HepG2 (cell line): Measurements from ENCODE around the gene MCC. TPM values are rescaled to one million over a fixed set of nuclear protein-coding genes. Genes with fewer than 3 reads are reported as not detected.

ENCODE experiments used
- CAMTA2 ChIP-seq: sonication (generic); formaldehyde crosslinking; IDR thresholded peaks from 2 replicates; pipeline ENCODE4 v1.4.0; 2020; ENCODE audit warnings: mild to moderate bottlenecking, missing genetic modification reagents, borderline replicate concordance
- CBX5 ChIP-seq: sonication (generic); formaldehyde crosslinking; IDR thresholded peaks from 2 replicates; pipeline ENCODE4 v1.4.0; 2020; ENCODE audit warnings: missing genetic modification reagents, borderline replicate concordance
- CEBPB ChIP-seq: IDR thresholded peaks from 2 replicates; pipeline ENCODE4 v1.6.1; 2011; ENCODE audit warnings: low read depth, low read length, improper control_type of control experiment, borderline replicate concordance
- CHD4 ChIP-seq: fragments of 200-600 bp; sonication (generic); IDR thresholded peaks from 2 replicates; pipeline ENCODE4 v1.7.0; 2017; ENCODE audit warnings: mild to moderate bottlenecking, low read length, borderline replicate concordance
- FOXO1 ChIP-seq: sonication (generic); formaldehyde crosslinking; IDR thresholded peaks from 2 replicates; pipeline ENCODE4 v1.4.0; 2020; ENCODE audit warnings: missing genetic modification reagents
- GABPA ChIP-seq, 2 experiments: IDR thresholded peaks; 2 replicates each; pipeline ENCODE4 v1.6.1; 2011 to 2016; ENCODE audit warnings: low read depth in 2 of 2, low read length in 1 of 2, missing biosample characterization in 1 of 2, missing genetic modification characterization in 1 of 2
- GFI1 ChIP-seq: sonication (generic); formaldehyde crosslinking; IDR thresholded peaks from 2 replicates; pipeline ENCODE4 v1.5.0; 2020; ENCODE audit warnings: missing genetic modification reagents, mild to moderate bottlenecking, borderline replicate concordance
- GLMP ChIP-seq: sonication (generic); formaldehyde crosslinking; IDR thresholded peaks from 2 replicates; pipeline ENCODE4 v1.9.0; 2021; ENCODE audit warnings: missing genetic modification reagents, mild to moderate bottlenecking, borderline replicate concordance
- HOXA9 ChIP-seq: sonication (generic); formaldehyde crosslinking; IDR thresholded peaks from 2 replicates; pipeline ENCODE4 v1.8.1; 2022; ENCODE audit warnings: missing genetic modification reagents, mild to moderate bottlenecking, moderate library complexity, borderline replicate concordance
- NCOA5 ChIP-seq: sonication (generic); formaldehyde crosslinking; IDR thresholded peaks from 2 replicates; pipeline ENCODE4 v1.4.0; 2020; ENCODE audit warnings: missing genetic modification reagents
- NR2F2 ChIP-seq: IDR thresholded peaks from 2 replicates; pipeline ENCODE4 v1.6.1; 2012; ENCODE audit warnings: low read depth, inconsistent platforms, borderline replicate concordance
- PHF5A ChIP-seq: IDR thresholded peaks from one replicate; pipeline ENCODE4 v1.6.1; 2018; ENCODE audit warnings: low read depth, missing genetic modification reagents; ENCODE audit not compliant: unreplicated experiment
- PHF8 ChIP-seq: sonication (generic); formaldehyde crosslinking; IDR thresholded peaks from 2 replicates; pipeline ENCODE4 v1.5.0; 2020; ENCODE audit warnings: missing genetic modification reagents
- SATB2 ChIP-seq: sonication (generic); formaldehyde crosslinking; IDR thresholded peaks from 2 replicates; pipeline ENCODE4 v1.5.0; 2020; ENCODE audit warnings: missing genetic modification reagents
- TARDBP ChIP-seq: sonication (generic); formaldehyde crosslinking; IDR thresholded peaks from 2 replicates; pipeline ENCODE4 v1.8.0; 2022; ENCODE audit warnings: mild to moderate bottlenecking, missing genetic modification reagents
- TCF7 ChIP-seq: sonication (generic); IDR thresholded peaks from 2 replicates; pipeline ENCODE4 v1.6.1; 2016; ENCODE audit warnings: antibody characterized with exemption, low read depth
- TIGD3 ChIP-seq: sonication (generic); formaldehyde crosslinking; IDR thresholded peaks from 2 replicates; pipeline ENCODE4 v1.5.1; 2020; ENCODE audit warnings: mild to moderate bottlenecking, missing genetic modification reagents, borderline replicate concordance
- ZKSCAN1 ChIP-seq: fragments of 150-350 bp; IDR thresholded peaks from 2 replicates; pipeline ENCODE4 v1.6.1; 2014; ENCODE audit warnings: low read length
- ZNF20 ChIP-seq: sonication (generic); formaldehyde crosslinking; IDR thresholded peaks from 2 replicates; pipeline ENCODE4 v1.4.0; 2020; ENCODE audit warnings: mild to moderate bottlenecking, moderate library complexity, missing genetic modification reagents
- ZNF326 ChIP-seq: sonication (generic); formaldehyde crosslinking; IDR thresholded peaks from 2 replicates; pipeline ENCODE4 v1.4.0; 2020; ENCODE audit warnings: missing genetic modification reagents, borderline replicate concordance
- ZNF549 ChIP-seq: sonication (generic); formaldehyde crosslinking; IDR thresholded peaks from 2 replicates; pipeline ENCODE4 v1.5.0; 2020; ENCODE audit warnings: missing genetic modification reagents
- ZNF660 ChIP-seq: sonication (generic); formaldehyde crosslinking; IDR thresholded peaks from 2 replicates; pipeline ENCODE4 v1.5.1; 2020; ENCODE audit warnings: mild to moderate bottlenecking, low read depth, missing genetic modification reagents, borderline replicate concordance
- ZNF775 ChIP-seq: sonication (generic); formaldehyde crosslinking; IDR thresholded peaks from 2 replicates; pipeline ENCODE4 v1.4.0; 2020; ENCODE audit warnings: missing genetic modification reagents, mild to moderate bottlenecking, moderate library complexity, borderline replicate concordance
- polyA plus RNA-seq, 8 experiments: library from polyadenylated mRNA; depleted of rRNA in 3 of 8; stranded (reverse) in 7 of 8; unstranded in 1 of 8; fragments of >200 nt; fragmentation: Illumina TruSeq in 4 of 8; extraction: Trizol in 4 of 8; gene quantifications; 2 replicates each; pipeline versions ENCODE4 v1.2.1 to v1.2.3, GENCODE V29; 2011 to 2016; ENCODE audit warnings: low read depth in 4 of 8, missing spikeins in 1 of 8, mixed read lengths in 1 of 8; ENCODE audit not compliant: insufficient read depth in 1 of 8
- total RNA-seq, 5 experiments: library from RNA; depleted of rRNA; stranded (reverse); fragments of >200 nt; fragmentation: Illumina TruSeq; extraction: Trizol; gene quantifications; 2 replicates each; pipeline ENCODE4 v1.2.3, GENCODE V29; 2016; ENCODE audit warnings: low read depth in 1 of 5
- TF ChIP-seq, protein P1 (sequence below): IDR thresholded peaks from 2 replicates; pipeline ENCODE4 v1.4.0; 2020; ENCODE audit warnings: mild to moderate bottlenecking, missing genetic modification reagents

Gene MCC
- total and polyA plus RNA-seq, 2 of the 13 experiments (the other 11 are each of a cell fraction or from before 2014, with no cell fraction given), result 0.55 to 2.4 TPM

GRCh38 chr5:113513384-113514288 is 25.4 kb upstream of the MCC start, which contains the start of gene YTHDC2 (continued):
- TF ChIP-seq GFI1 (CRISPR knock-in tag), result no peak
- peak; percentile 97 for TF ChIP-seq PHF8 (CRISPR knock-in tag)
- TF ChIP-seq, protein P1, sequence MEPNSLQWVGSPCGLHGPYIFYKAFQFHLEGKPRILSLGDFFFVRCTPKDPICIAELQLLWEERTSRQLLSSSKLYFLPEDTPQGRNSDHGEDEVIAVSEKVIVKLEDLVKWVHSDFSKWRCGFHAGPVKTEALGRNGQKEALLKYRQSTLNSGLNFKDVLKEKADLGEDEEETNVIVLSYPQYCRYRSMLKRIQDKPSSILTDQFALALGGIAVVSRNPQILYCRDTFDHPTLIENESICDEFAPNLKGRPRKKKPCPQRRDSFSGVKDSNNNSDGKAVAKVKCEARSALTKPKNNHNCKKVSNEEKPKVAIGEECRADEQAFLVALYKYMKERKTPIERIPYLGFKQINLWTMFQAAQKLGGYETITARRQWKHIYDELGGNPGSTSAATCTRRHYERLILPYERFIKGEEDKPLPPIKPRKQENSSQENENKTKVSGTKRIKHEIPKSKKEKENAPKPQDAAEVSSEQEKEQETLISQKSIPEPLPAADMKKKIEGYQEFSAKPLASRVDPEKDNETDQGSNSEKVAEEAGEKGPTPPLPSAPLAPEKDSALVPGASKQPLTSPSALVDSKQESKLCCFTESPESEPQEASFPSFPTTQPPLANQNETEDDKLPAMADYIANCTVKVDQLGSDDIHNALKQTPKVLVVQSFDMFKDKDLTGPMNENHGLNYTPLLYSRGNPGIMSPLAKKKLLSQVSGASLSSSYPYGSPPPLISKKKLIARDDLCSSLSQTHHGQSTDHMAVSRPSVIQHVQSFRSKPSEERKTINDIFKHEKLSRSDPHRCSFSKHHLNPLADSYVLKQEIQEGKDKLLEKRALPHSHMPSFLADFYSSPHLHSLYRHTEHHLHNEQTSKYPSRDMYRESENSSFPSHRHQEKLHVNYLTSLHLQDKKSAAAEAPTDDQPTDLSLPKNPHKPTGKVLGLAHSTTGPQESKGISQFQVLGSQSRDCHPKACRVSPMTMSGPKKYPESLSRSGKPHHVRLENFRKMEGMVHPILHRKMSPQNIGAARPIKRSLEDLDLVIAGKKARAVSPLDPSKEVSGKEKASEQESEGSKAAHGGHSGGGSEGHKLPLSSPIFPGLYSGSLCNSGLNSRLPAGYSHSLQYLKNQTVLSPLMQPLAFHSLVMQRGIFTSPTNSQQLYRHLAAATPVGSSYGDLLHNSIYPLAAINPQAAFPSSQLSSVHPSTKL (CRISPR knock-in tag), result peak; percentile 52
- TF ChIP-seq TARDBP (CRISPR knock-in tag), result peak; percentile 40; the same call in 1 of the 2 replicates
- TF ChIP-seq NR2F2, result no peak
- peak; percentile 49; the same call in 1 of the 2 replicates for TF ChIP-seq HOXA9 (CRISPR knock-in tag)
- no peak for TF ChIP-seq ZNF549 (CRISPR knock-in tag)
- no peak for TF ChIP-seq NCOA5 (CRISPR knock-in tag)
- TF ChIP-seq ZNF326 (CRISPR knock-in tag), result no peak
- TF ChIP-seq CHD4, result no peak
- no peak for TF ChIP-seq ZNF775 (CRISPR knock-in tag)
- TF ChIP-seq ZNF660, result no peak
- peak; percentile 71; the same call in 1 of the 2 replicates for TF ChIP-seq CAMTA2
- peak; percentile 45 for TF ChIP-seq FOXO1 (CRISPR knock-in tag)
- TF ChIP-seq ZNF20, result no peak
- TF ChIP-seq TCF7, result no peak
- TF ChIP-seq PHF5A (CRISPR knock-in tag), result no peak
- peak; percentile 77; the same call in 1 of the 2 replicates for TF ChIP-seq CBX5 (CRISPR knock-in tag)
- no peak for TF ChIP-seq TIGD3 (CRISPR knock-in tag)
- TF ChIP-seq CEBPB, result no peak
- TF ChIP-seq GLMP (CRISPR knock-in tag), result no peak
- TF ChIP-seq GABPA (IDR thresholded peaks at IDR 0.05; ENCODE audit: low read depth, low read length), result no peak
- TF ChIP-seq GABPA (CRISPR knock-in tag; IDR thresholded peaks at IDR 0.05; ENCODE audit: low read depth), result no peak
- TF ChIP-seq ZKSCAN1, result no peak
- 0 out of 2 replicates have a peak, but pooled peaks have one; percentile 25 for TF ChIP-seq SATB2 (CRISPR knock-in tag)
